Prostate gland (tissue), 2 donors: Measurements from ENCODE around the gene RFT1.

Experiments
- CTCF ChIP-seq, 4 experiments: fragments of 200-600 bp in 2 of 4; fragments of 450-650 bp in 2 of 4; sonication (generic) in 2 of 4; IDR thresholded peaks; 1 replicate in 3 of 4; 2 replicates in 1 of 4; pipeline ENCODE4 v1.5.1; 2016 to 2019; ENCODE audit warnings: antibody characterized with exemption in 4 of 4, mild to moderate bottlenecking in 2 of 4, moderate library complexity in 2 of 4
- POLR2A ChIP-seq: fragments of 450-650 bp; IDR thresholded peaks from one replicate; pipeline ENCODE4 v1.6.1; 2016; ENCODE audit warnings: antibody characterized with exemption, mild to moderate bottlenecking
- POLR2AphosphoS5 ChIP-seq: sonication (generic); formaldehyde crosslinking; IDR thresholded peaks from one replicate; pipeline ENCODE4 v1.6.1; 2017; ENCODE audit warnings: antibody characterized with exemption

- no peak for TF ChIP-seq POLR2A
- no peak for TF ChIP-seq CTCF (IDR thresholded peaks at IDR 0.05)
- TF ChIP-seq POLR2AphosphoS5 = no peak
Measured at GRCh38 chr3:53145713-53146080, 15.5 kb upstream of the RFT1 start.
